ENCODE results near the gene LARGE1. TPM values are rescaled to one million over a fixed set of nuclear protein-coding genes. Genes with fewer than 3 reads are reported as not detected.

The LARGE1 gene
- total RNA-seq, 1 donor from 2014 or later, result 29.5 TPM

DNA sequence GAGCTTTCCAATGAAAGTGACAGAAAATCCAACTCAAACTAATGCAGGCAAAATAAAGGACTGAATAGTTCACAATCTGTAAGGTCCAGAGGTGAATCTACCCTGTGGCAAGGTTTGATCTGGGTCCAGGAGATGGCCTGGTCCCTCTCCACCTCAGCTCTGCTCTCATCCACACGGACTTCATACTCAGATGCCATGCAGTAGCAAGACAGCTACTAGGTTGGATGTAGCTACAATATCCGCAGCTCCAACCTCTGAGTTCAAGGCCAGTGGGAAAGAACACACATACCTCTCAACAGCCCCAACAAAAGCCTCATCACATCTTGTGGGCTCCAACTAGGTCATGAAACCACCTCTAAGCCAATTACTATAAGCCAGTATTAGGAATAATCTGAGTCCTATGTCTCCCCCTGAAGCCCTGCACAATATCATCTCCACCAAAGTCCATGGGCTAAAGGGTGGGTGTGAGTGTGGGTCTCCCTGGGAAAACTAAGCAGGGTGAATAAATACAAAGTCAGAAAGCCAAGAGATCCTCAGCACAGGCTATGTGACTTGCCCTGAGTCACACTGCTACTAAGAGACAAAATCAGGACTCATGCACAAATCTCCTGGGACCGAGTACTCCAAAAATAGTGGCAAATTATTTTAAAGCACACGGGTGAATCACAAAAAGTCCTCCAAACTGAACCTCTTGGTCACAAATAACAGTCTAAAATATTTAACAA lies 78.8 kb downstream of the LARGE1 start:
- intact Hi-C loops (cut with DNase I), result loop anchor here (10.0 kb wide), 1 partner anchor 47 kb away; no protein-coding TSS in a partner anchor
- no peak for DNase-seq (ENCODE audit: extremely low spot score in 2 of 2)
- Histone ChIP-seq H3K27me3 (no peaks in the 10 kb centered on the region), H3K27ac (peak overlapping the region; percentile 6), H3K4me3 (no peak overlapping the region), H3K36me3 (no peaks in the 10 kb centered on the region), H3K4me1 (peaks cover 34% of the 10 kb centered on the region), H3K9me3 (no peaks in the 10 kb centered on the region)
- TF ChIP-seq POLR2AphosphoS5 (IDR thresholded peaks at IDR 0.05; ENCODE audit: insufficient read depth in 1 of 2, low read depth in 1 of 2) (no peak), POLR2A (IDR thresholded peaks at IDR 0.05) (no peak)
- TF ChIP-seq, protein P1, sequence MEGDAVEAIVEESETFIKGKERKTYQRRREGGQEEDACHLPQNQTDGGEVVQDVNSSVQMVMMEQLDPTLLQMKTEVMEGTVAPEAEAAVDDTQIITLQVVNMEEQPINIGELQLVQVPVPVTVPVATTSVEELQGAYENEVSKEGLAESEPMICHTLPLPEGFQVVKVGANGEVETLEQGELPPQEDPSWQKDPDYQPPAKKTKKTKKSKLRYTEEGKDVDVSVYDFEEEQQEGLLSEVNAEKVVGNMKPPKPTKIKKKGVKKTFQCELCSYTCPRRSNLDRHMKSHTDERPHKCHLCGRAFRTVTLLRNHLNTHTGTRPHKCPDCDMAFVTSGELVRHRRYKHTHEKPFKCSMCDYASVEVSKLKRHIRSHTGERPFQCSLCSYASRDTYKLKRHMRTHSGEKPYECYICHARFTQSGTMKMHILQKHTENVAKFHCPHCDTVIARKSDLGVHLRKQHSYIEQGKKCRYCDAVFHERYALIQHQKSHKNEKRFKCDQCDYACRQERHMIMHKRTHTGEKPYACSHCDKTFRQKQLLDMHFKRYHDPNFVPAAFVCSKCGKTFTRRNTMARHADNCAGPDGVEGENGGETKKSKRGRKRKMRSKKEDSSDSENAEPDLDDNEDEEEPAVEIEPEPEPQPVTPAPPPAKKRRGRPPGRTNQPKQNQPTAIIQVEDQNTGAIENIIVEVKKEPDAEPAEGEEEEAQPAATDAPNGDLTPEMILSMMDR (IDR thresholded peaks at IDR 0.05), result no peak

DNA sequence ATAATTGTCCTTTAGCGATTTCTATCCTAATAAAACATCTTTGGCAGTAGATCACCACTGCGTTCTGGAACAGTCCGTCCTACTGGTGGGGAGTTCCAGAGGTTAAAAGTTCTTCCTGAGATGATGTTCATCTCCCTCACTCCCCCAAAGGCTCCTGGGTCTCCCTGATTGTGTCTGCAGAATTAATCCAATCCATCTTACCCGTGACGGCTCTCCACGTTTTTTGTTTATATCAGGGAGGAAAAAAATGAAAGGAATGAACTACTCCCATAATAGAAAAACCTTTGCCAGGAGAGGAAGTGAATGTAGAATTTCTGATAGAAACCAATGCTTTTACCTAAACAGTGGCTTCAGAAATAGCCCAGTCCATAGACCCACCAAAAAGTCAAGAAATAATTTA lies 81.6 kb downstream of the LARGE1 start:
- TF ChIP-seq, protein P1 (IDR thresholded peaks at IDR 0.05), result no peak
- TF ChIP-seq POLR2A (IDR thresholded peaks at IDR 0.05), result no peak
- TF ChIP-seq POLR2AphosphoS5 (IDR thresholded peaks at IDR 0.05; ENCODE audit: insufficient read depth in 1 of 2, low read depth in 1 of 2), result no peak
- intact Hi-C loops (cut with DNase I), result no loop called here

DNA sequence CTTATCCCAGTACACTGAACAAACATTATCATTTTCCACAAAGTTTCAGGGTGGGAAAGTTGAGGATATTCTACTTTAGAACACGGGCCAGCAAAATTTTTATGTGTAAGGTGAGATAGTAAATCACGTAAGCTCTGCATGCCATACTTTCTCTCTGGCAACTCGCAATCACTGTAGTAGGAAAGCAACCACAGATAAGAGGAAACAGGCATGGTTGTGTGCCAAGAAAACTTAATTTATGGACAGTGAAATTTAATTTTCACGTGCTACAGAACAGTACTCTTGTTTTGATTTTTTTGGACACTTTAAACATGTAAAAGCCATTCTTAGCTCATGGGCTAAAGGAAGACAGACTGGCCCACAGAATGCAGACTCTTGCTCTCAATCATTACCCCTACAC lies 82.5 kb downstream of the LARGE1 start:
- Histone ChIP-seq H3K36me3 (no peaks in the 10 kb centered on the region), H3K4me3 (no peak overlapping the region), H3K9me3 (no peaks in the 10 kb centered on the region), H3K4me1 (peaks cover 27% of the 10 kb centered on the region), H3K27me3 (no peaks in the 10 kb centered on the region), H3K27ac (no peak overlapping the region)
- TF ChIP-seq, protein P1 (IDR thresholded peaks at IDR 0.05), result no peak
- TF ChIP-seq POLR2A (IDR thresholded peaks at IDR 0.05), result no peak
- TF ChIP-seq POLR2AphosphoS5 (IDR thresholded peaks at IDR 0.05; ENCODE audit: insufficient read depth in 1 of 2, low read depth in 1 of 2), result no peak
- no peak for DNase-seq (ENCODE audit: extremely low spot score in 2 of 2)
- intact Hi-C loops (cut with DNase I), result no loop called here

More for the DNA sequence above, 81.6 kb downstream of the LARGE1 start:
- DNase-seq (ENCODE audit: extremely low spot score in 2 of 2), result no peak
- Histone ChIP-seq H3K9me3 (no peaks in the 10 kb centered on the region), H3K4me3 (no peak overlapping the region), H3K27ac (no peak overlapping the region), H3K36me3 (no peaks in the 10 kb centered on the region), H3K4me1 (peaks cover 27% of the 10 kb centered on the region), H3K27me3 (no peaks in the 10 kb centered on the region)

DNA sequence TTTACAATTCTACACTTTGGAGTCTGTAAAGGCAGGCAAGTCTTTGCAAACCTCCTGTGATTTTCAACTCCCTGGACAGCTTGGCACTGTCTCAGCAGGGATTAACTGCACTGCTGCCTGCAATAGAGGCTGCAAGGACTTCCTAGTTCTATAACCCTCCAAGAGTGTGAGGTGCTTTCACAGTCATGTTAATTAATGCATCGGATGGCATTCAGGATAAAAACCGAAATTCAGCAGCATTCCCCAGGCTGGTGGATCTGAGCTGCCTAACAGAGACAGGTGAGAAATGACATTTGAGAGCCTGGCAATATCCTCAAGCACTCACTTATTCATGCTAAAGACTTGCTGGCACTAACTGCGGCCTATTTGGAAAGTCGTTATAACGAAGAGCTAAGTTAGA lies 85.0 kb downstream of the LARGE1 start:
- Histone ChIP-seq H3K27me3 (no peaks in the 10 kb centered on the region), H3K4me3 (no peak overlapping the region), H3K36me3 (no peaks in the 10 kb centered on the region), H3K9me3 (no peaks in the 10 kb centered on the region), H3K27ac (no peak overlapping the region), H3K4me1 (peaks cover 42% of the 10 kb centered on the region)
- TF ChIP-seq POLR2AphosphoS5 (IDR thresholded peaks at IDR 0.05; ENCODE audit: insufficient read depth in 1 of 2, low read depth in 1 of 2) (no peak), POLR2A (IDR thresholded peaks at IDR 0.05) (no peak)
- TF ChIP-seq, protein P1 (IDR thresholded peaks at IDR 0.05), result no peak
- DNase-seq (ENCODE audit: extremely low spot score in 2 of 2), result no peak
- intact Hi-C loops (cut with DNase I), result no loop called here

DNA sequence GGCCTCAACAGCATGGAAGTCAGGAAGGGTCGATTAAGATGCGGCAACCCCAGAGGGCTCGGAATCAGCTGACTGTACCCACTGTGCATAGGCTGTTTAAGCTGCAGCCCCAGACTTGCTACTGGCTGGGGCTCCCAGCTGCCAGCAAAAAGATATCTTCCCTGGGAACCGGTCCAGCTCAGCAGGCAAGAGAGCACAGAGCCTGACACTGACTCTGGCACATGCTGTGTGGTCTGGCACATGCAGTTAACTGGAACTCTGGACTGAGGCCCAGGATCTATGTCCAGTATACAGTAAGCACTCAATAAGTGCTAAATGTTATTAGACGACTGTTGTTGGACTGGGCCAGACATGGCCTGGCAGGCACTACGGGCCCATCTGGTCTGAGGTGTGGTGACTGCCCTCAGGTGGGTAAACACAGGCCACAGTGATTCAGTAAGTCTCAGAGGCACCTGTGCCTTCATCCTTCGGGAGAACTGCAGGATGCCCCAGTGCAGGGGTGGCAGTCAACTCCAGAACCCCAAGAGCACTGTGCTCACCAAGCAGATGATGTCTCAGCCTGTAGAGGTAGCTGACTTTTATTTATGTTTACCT lies 87.6 kb downstream of the LARGE1 start:
- intact Hi-C loops (cut with DNase I), result no loop called here
- no peak for DNase-seq (ENCODE audit: extremely low spot score in 2 of 2)
- Histone ChIP-seq H3K9me3 (no peaks in the 10 kb centered on the region), H3K27me3 (no peaks in the 10 kb centered on the region), H3K4me1 (peaks cover 19% of the 10 kb centered on the region), H3K4me3 (no peak overlapping the region), H3K36me3 (no peaks in the 10 kb centered on the region), H3K27ac (no peak overlapping the region)
- no peak for TF ChIP-seq POLR2AphosphoS5 (IDR thresholded peaks at IDR 0.05; ENCODE audit: insufficient read depth in 1 of 2, low read depth in 1 of 2)
- TF ChIP-seq POLR2A (IDR thresholded peaks at IDR 0.05), result no peak
- TF ChIP-seq, protein P1 (IDR thresholded peaks at IDR 0.05), result no peak
